Measurements from ENCODE around the gene MYOG. TPM values are rescaled to one million over a fixed set of nuclear protein-coding genes. Genes with fewer than 3 reads are reported as not detected.

Gene MYOG
- not detected in 2 replicates for total RNA-seq
- long read RNA-seq: 0 reads

- Mint-ChIP-seq H3K27me3 (peaks cover 54% of the 10 kb centered on the region), H3K36me3 (ENCODE audit: insufficient read depth) (no peaks in the 10 kb centered on the region), H3K9me3 (ENCODE audit: low read depth) (no peaks in the 10 kb centered on the region), H3K27ac (no peak within 1 kb of the TSS), H3K4me3 (ENCODE audit: low read depth) (no peak within 1 kb of the TSS), H3K4me1 (ENCODE audit: low read depth) (no peaks in the 10 kb centered on the region)
- no peak for TF ChIP-seq CTCF (IDR thresholded peaks at IDR 0.05; ENCODE audit: unreplicated experiment)
- DNase-seq (ENCODE audit: low spot score, unreplicated experiment): no peak
Observed at GRCh38 chr1:203085528-203086406, at the start of gene MYOG. MYOG (minus strand) TSS chr1:203086012; CDS start chr1:203085961, 51 bp downstream.

GRCh38 chr1:203133970-203134725 is 48.3 kb upstream of the MYOG start:
- no peak for DNase-seq (ENCODE audit: low spot score, unreplicated experiment)
- H3K27ac Mint-ChIP-seq: no peak overlapping the region
- H3K27me3 Mint-ChIP-seq: peaks cover 32% of the 10 kb centered on the region

GRCh38 chr1:203131548-203132200 is 45.9 kb upstream of the MYOG start:
- H3K36me3 Mint-ChIP-seq (ENCODE audit: insufficient read depth): no peaks in the 10 kb centered on the region
- TF ChIP-seq CTCF (IDR thresholded peaks at IDR 0.05; ENCODE audit: unreplicated experiment): no peak
- H3K4me1 Mint-ChIP-seq (ENCODE audit: low read depth): peaks cover 12% of the 10 kb centered on the region
- DNase-seq (ENCODE audit: low spot score, unreplicated experiment): no peak
- no peak overlapping the region for H3K27ac Mint-ChIP-seq
- no peak overlapping the region for H3K4me3 Mint-ChIP-seq (ENCODE audit: low read depth)
- peaks cover 47% of the 10 kb centered on the region for H3K27me3 Mint-ChIP-seq
- no peaks in the 10 kb centered on the region for H3K9me3 Mint-ChIP-seq (ENCODE audit: low read depth)

More at GRCh38 chr1:203133970-203134725, 48.3 kb upstream of the MYOG start:
- Mint-ChIP-seq H3K4me3 (ENCODE audit: low read depth) (no peak overlapping the region), H3K36me3 (ENCODE audit: insufficient read depth) (no peaks in the 10 kb centered on the region), H3K4me1 (ENCODE audit: low read depth) (peaks cover 2% of the 10 kb centered on the region), H3K9me3 (ENCODE audit: low read depth) (no peaks in the 10 kb centered on the region)
- TF ChIP-seq CTCF (IDR thresholded peaks at IDR 0.05; ENCODE audit: unreplicated experiment): no peak

GRCh38 chr1:203130358-203130985 is 44.7 kb upstream of the MYOG start:
- H3K36me3 Mint-ChIP-seq (ENCODE audit: insufficient read depth): no peaks in the 10 kb centered on the region
- DNase-seq (ENCODE audit: low spot score, unreplicated experiment): no peak
- no peak overlapping the region for H3K27ac Mint-ChIP-seq
- H3K4me3 Mint-ChIP-seq (ENCODE audit: low read depth): no peak overlapping the region
- no peak for TF ChIP-seq CTCF (IDR thresholded peaks at IDR 0.05; ENCODE audit: unreplicated experiment)
- no peaks in the 10 kb centered on the region for H3K9me3 Mint-ChIP-seq (ENCODE audit: low read depth)
- H3K27me3 Mint-ChIP-seq: peaks cover 59% of the 10 kb centered on the region
- H3K4me1 Mint-ChIP-seq (ENCODE audit: low read depth): peaks cover 10% of the 10 kb centered on the region

Measured in progenitor cell of endocrine pancreas (in vitro differentiated cells).